Peyer's patch (tissue), 4 donors: Measurements from ENCODE around the gene AGER. TPM values are rescaled to one million over a fixed set of nuclear protein-coding genes. Genes with fewer than 3 reads are reported as not detected.

Experiments used
- DNase-seq, 3 donors: peaks; one replicate each; pipeline ENCODE4 v3.0.0-alpha.2; 2017 to 2019
- H3K27ac ChIP-seq, 4 donors: fragments of 200-600 bp; sonication (generic); one replicate each; pipeline ENCODE4 v1.5.1; 2016 to 2019
- H3K27me3 ChIP-seq, 2 donors: fragments of 200-600 bp; sonication (generic); one replicate each; pipeline ENCODE4 v1.5.1; 2019
- H3K36me3 ChIP-seq, 3 donors: fragments of 200-600 bp; sonication (generic); one replicate each; pipeline ENCODE4 v1.5.1; 2016 to 2019
- H3K4me1 ChIP-seq, 4 donors: fragments of 200-600 bp; sonication (generic); one replicate each; pipeline ENCODE4 v1.5.1; 2016 to 2019
- H3K4me3 ChIP-seq, 4 donors: fragments of 200-600 bp; sonication (generic); 1 replicate in 3 of 4; 2 replicates in 1 of 4; pipeline ENCODE4 v1.5.1; 2016 to 2019; ENCODE audit warnings: mild to moderate bottlenecking in 1 of 4
- H3K9me3 ChIP-seq, 4 donors: fragments of 200-600 bp; sonication (generic); one replicate each; pipeline ENCODE4 v1.5.1; 2016 to 2019; ENCODE audit warnings: mild to moderate bottlenecking in 1 of 4
- CTCF ChIP-seq, 6 experiments: fragments of 450-650 bp in 4 of 6; fragments of 200-600 bp in 2 of 6; sonication (generic) in 1 of 6; IDR thresholded peaks; one replicate each; pipeline ENCODE4 v1.5.1; 2017 to 2019; ENCODE audit warnings: antibody characterized with exemption in 6 of 6, mild to moderate bottlenecking in 3 of 6, moderate library complexity in 1 of 6
- POLR2A ChIP-seq, 2 donors: fragments of 450-650 bp; IDR thresholded peaks; one replicate each; pipeline ENCODE4 v1.5.1; 2017; ENCODE audit warnings: antibody characterized with exemption in 2 of 2, mild to moderate bottlenecking in 2 of 2, moderate library complexity in 2 of 2
- small RNA-seq, 2 donors: library from RNA; depleted of rRNA; stranded (forward); fragments of <200 nt; gene quantifications; one replicate each; pipeline ENCODE3, GENCODE V24; 2016
- total RNA-seq, 4 donors: library from RNA; depleted of rRNA; stranded (reverse); fragments of >200 nt; gene quantifications; one replicate each; pipeline ENCODE4 v1.1.0, GENCODE V29; 2016

AGER gene
- total RNA-seq, 4 donors from 2014 or later, result 2.8 to 31.4 (median 9.2) TPM

- DNase-seq, result no peak
- Histone ChIP-seq H3K36me3 (no peaks in the 10 kb centered on the region), H3K4me3 (no peak overlapping the region), H3K27me3 (no peaks in the 10 kb centered on the region), H3K4me1 (no peaks in the 10 kb centered on the region), H3K9me3 (no peaks in the 10 kb centered on the region), H3K27ac (no peak overlapping the region)
- TF ChIP-seq CTCF (IDR thresholded peaks at IDR 0.05), result no peak
- TF ChIP-seq POLR2A (IDR thresholded peaks at IDR 0.05), result no peak
Measured at GRCh38 chr6:32139590-32139989, 44.5 kb downstream of the AGER start.

GRCh38 chr6:32137454-32137853 lies 46.6 kb downstream of the AGER start:
- Histone ChIP-seq H3K27ac (no peak overlapping the region), H3K4me3 (no peak overlapping the region), H3K27me3 (no peaks in the 10 kb centered on the region), H3K4me1 (no peaks in the 10 kb centered on the region), H3K36me3 (no peaks in the 10 kb centered on the region), H3K9me3 (no peaks in the 10 kb centered on the region)
- no peak for DNase-seq
- TF ChIP-seq CTCF (IDR thresholded peaks at IDR 0.05) (no peak), POLR2A (IDR thresholded peaks at IDR 0.05) (no peak)

GRCh38 chr6:32133786-32134185 lies 50.3 kb downstream of the AGER start:
- no peak overlapping the region for H3K4me3 ChIP-seq
- no peak for DNase-seq
- no peaks in the 10 kb centered on the region for H3K27me3 ChIP-seq
- H3K36me3 ChIP-seq, result no peaks in the 10 kb centered on the region
- peaks cover 2 to 10% (median 7%) of the 10 kb centered on the region in 4 donors for H3K4me1 ChIP-seq
- H3K9me3 ChIP-seq, result no peaks in the 10 kb centered on the region
- no peak overlapping the region for H3K27ac ChIP-seq
- TF ChIP-seq POLR2A (IDR thresholded peaks at IDR 0.05) (no peak), CTCF (IDR thresholded peaks at IDR 0.05) (no peak)

GRCh38 chr6:32132110-32132509 lies 51.9 kb downstream of the AGER start:
- no peaks in the 10 kb centered on the region for H3K36me3 ChIP-seq
- no peak for DNase-seq
- no peak overlapping the region for H3K27ac ChIP-seq
- no peaks in the 10 kb centered on the region for H3K27me3 ChIP-seq
- peaks cover 6 to 19% (median 14%) of the 10 kb centered on the region in 4 donors for H3K4me1 ChIP-seq
- no peaks in the 10 kb centered on the region for H3K9me3 ChIP-seq
- no peak overlapping the region for H3K4me3 ChIP-seq
- TF ChIP-seq CTCF (IDR thresholded peaks at IDR 0.05) (no peak), POLR2A (IDR thresholded peaks at IDR 0.05) (no peak)

- peaks cover 0 to under 1% (median 0%) of the 10 kb centered on the region in 3 donors for H3K36me3 ChIP-seq
- no peaks in the 10 kb centered on the region for H3K27me3 ChIP-seq
- no peak for DNase-seq
- no peak overlapping the region for H3K27ac ChIP-seq
- H3K4me3 ChIP-seq, result no peak overlapping the region
- H3K9me3 ChIP-seq, result no peaks in the 10 kb centered on the region
- TF ChIP-seq POLR2A (IDR thresholded peaks at IDR 0.05) (no peak), CTCF (IDR thresholded peaks at IDR 0.05) (no peak)
- peaks cover 6 to 24% (median 16%) of the 10 kb centered on the region in 4 donors for H3K4me1 ChIP-seq
Measured at GRCh38 chr6:32131439-32131948, 52.6 kb downstream of the AGER start.

Small RNA genes within 50 kb of the gene (small RNA-seq; reads per million reads assigned to genes)
- gene AL662884.1 (0 reads per million in 2 donors), gene MIR6833 (0 reads per million in 2 donors)

Other genes with a start within 250 kb of the AGER start
- gene CFB, start 238.2 kb downstream of the AGER start, total RNA-seq, result 100 to 1,000 TPM in 1 of 4 donors, 10 to 100 TPM in 3; 23.1 to 183 (median 89.9) TPM
- gene NELFE, start 225.3 kb downstream of the AGER start, total RNA-seq, result 10 to 100 TPM; 45.4 to 59.7 (median 50.2) TPM
- 100 to 1,000 TPM in 2 of 4 donors, 10 to 100 TPM in 2; 81.3 to 130 (median 107) TPM for gene SKIC2, start 225.1 kb downstream of the AGER start, total RNA-seq
- 10 to 100 TPM; 15.1 to 47.9 (median 24.1) TPM for gene DXO, start 212.1 kb downstream of the AGER start, total RNA-seq
- 10 to 100 TPM; 13.7 to 56.9 (median 20.8) TPM for gene C4A, start 202.2 kb downstream of the AGER start, total RNA-seq
- 10 to 100 TPM; 11.0 to 80.0 (median 20.3) TPM for gene C4B, start 169.5 kb downstream of the AGER start, total RNA-seq
- 1 to 10 TPM in 1 of 4 donors, not detected in 3; 1.2 TPM for gene CYP21A2, start 145.8 kb downstream of the AGER start, total RNA-seq
- gene TNXB, start 74.9 kb downstream of the AGER start, total RNA-seq, result 100 to 1,000 TPM in 2 of 4 donors, 10 to 100 TPM in 2; 38.5 to 301 (median 117) TPM
- gene ATF6B, start 56.0 kb downstream of the AGER start, total RNA-seq, result 100 to 1,000 TPM in 3 of 4 donors, 10 to 100 TPM in 1; 75.3 to 408 (median 156) TPM
- 1 to 10 TPM; 5.1 to 6.6 (median 5.6) TPM for gene FKBPL, start 54.0 kb downstream of the AGER start, total RNA-seq
- gene PRRT1, start 32.3 kb downstream of the AGER start, total RNA-seq, result 1 to 10 TPM in 3 of 4 donors, not detected in 1; 3.1 to 4.1 (median 3.8) TPM
- gene PPT2, start 30.1 kb downstream of the AGER start, total RNA-seq, result 100 to 1,000 TPM in 1 of 4 donors, 10 to 100 TPM in 2, 1 to 10 TPM in 1; 7.4 to 121 (median 26.9) TPM
- gene EGFL8, start 19.7 kb downstream of the AGER start, total RNA-seq, result 10 to 100 TPM in 3 of 4 donors, 1 to 10 TPM in 1; 8.9 to 28.1 (median 16.2) TPM
- gene AGPAT1, start 8.2 kb downstream of the AGER start, total RNA-seq, result 100 to 1,000 TPM in 1 of 4 donors, 10 to 100 TPM in 3; 28.9 to 140 (median 90.7) TPM
- gene RNF5, start 5.8 kb downstream of the AGER start, total RNA-seq, result 100 to 1,000 TPM in 3 of 4 donors, 10 to 100 TPM in 1; 84.2 to 199 (median 115) TPM
- 10 to 100 TPM; 33.3 to 74.3 (median 64.4) TPM for gene PBX2, start 5.9 kb upstream of the AGER start, total RNA-seq
- gene GPSM3, start 8.4 kb upstream of the AGER start, total RNA-seq, result 10 to 100 TPM in 2 of 4 donors, 1 to 10 TPM in 2; 5.3 to 38.8 (median 10.3) TPM
- 10 to 100 TPM in 2 of 4 donors, 1 to 10 TPM in 2; 1.8 to 50.3 (median 8.9) TPM for gene NOTCH4, start 39.8 kb upstream of the AGER start, total RNA-seq
- not detected for gene TSBP1, start 187.7 kb upstream of the AGER start, total RNA-seq
- 1 to 10 TPM in 2 of 4 donors, not detected in 2; 3.6 to 3.8 TPM for gene BTNL2, start 222.9 kb upstream of the AGER start, total RNA-seq